H9 (cell line): ENCODE results near the gene RPL37A. TPM values are rescaled to one million over a fixed set of nuclear protein-coding genes. Genes with fewer than 3 reads are reported as not detected.

Experiments used
- DNase-seq: peaks from one replicate; pipeline ENCODE4 v3.0.0-alpha.2; 2017
- H2AFZ ChIP-seq: one replicate; pipeline ENCODE4 v1.6.1; 2013; ENCODE audit warnings: mild to moderate bottlenecking, low read length, control low read depth, moderate library complexity
- H2AK5ac ChIP-seq: 2 replicates; pipeline ENCODE4 v1.6.1; 2013; ENCODE audit warnings: low read length, control low read depth, mixed read lengths; ENCODE audit not compliant: insufficient read length
- H2BK120ac ChIP-seq: one replicate; pipeline ENCODE4 v1.6.1; 2013; ENCODE audit warnings: low read depth, mild to moderate bottlenecking, low read length, control low read depth, inconsistent platforms; ENCODE audit not compliant: poor library complexity, severe bottlenecking
- H2BK12ac ChIP-seq: 2 replicates; pipeline ENCODE4 v1.6.1; 2013; ENCODE audit warnings: low read length, control low read depth, mixed read lengths, low read depth; ENCODE audit not compliant: insufficient read length
- H2BK15ac ChIP-seq: 2 replicates; pipeline ENCODE4 v1.6.1; 2013; ENCODE audit warnings: low read depth, low read length, control low read depth
- H2BK20ac ChIP-seq: one replicate; pipeline ENCODE4 v1.6.1; 2013; ENCODE audit warnings: low read depth, mild to moderate bottlenecking, low read length, control low read depth, inconsistent platforms; ENCODE audit not compliant: poor library complexity, severe bottlenecking
- H2BK5ac ChIP-seq: 2 replicates; pipeline ENCODE4 v1.6.1; 2013; ENCODE audit warnings: low read length, control low read depth, mixed read lengths; ENCODE audit not compliant: insufficient read length
- H3K14ac ChIP-seq: 2 replicates; pipeline ENCODE4 v1.6.1; 2013; ENCODE audit warnings: low read length, control low read depth; ENCODE audit not compliant: insufficient read depth
- H3K18ac ChIP-seq: 2 replicates; pipeline ENCODE4 v1.6.1; 2013; ENCODE audit warnings: low read depth, mild to moderate bottlenecking, mixed read lengths, low read length, control low read depth; ENCODE audit not compliant: insufficient read length
- H3K23ac ChIP-seq: 2 replicates; pipeline ENCODE4 v1.6.1; 2013; ENCODE audit warnings: low read length, control low read depth, mixed read lengths, low read depth; ENCODE audit not compliant: insufficient read length
- H3K23me2 ChIP-seq: 2 replicates; pipeline ENCODE4 v1.6.1; 2013; ENCODE audit warnings: low read depth, mild to moderate bottlenecking, mixed read lengths, low read length, control low read depth; ENCODE audit not compliant: insufficient read length, poor library complexity, severe bottlenecking
- H3K27ac ChIP-seq: 2 replicates; pipeline ENCODE4 v1.5.1; 2013; ENCODE audit warnings: low read length, control low read depth, mixed read lengths, low read depth; ENCODE audit not compliant: insufficient read length
- H3K27me3 ChIP-seq: 2 replicates; pipeline ENCODE4 v1.6.1; 2013; ENCODE audit warnings: low read length, control low read depth, inconsistent platforms; ENCODE audit not compliant: insufficient read depth
- H3K4ac ChIP-seq: 2 replicates; pipeline ENCODE4 v1.6.1; 2013; ENCODE audit warnings: low read depth, mild to moderate bottlenecking, control low read depth, inconsistent platforms, low read length, moderate library complexity
- H3K4me1 ChIP-seq: 2 replicates; pipeline ENCODE4 v1.6.1; 2013; ENCODE audit warnings: low read length, control low read depth, inconsistent platforms; ENCODE audit not compliant: insufficient read depth
- H3K4me2 ChIP-seq: 2 replicates; pipeline ENCODE4 v1.6.1; 2013; ENCODE audit warnings: low read length, control low read depth, mixed read lengths; ENCODE audit not compliant: insufficient read length, insufficient read depth
- H3K56ac ChIP-seq: 2 replicates; pipeline ENCODE4 v1.6.1; 2013; ENCODE audit warnings: low read depth, mild to moderate bottlenecking, mixed read lengths, low read length, control low read depth; ENCODE audit not compliant: insufficient read length
- H3K79me1 ChIP-seq: 2 replicates; pipeline ENCODE4 v1.6.1; 2013; ENCODE audit warnings: low read depth, mild to moderate bottlenecking, moderate library complexity, low read length, control low read depth, inconsistent platforms; ENCODE audit not compliant: insufficient read depth, poor library complexity, severe bottlenecking
- H3K79me2 ChIP-seq: 2 replicates; pipeline ENCODE4 v1.6.1; 2013; ENCODE audit warnings: low read length, control low read depth, inconsistent platforms; ENCODE audit not compliant: insufficient read depth
- H3K9ac ChIP-seq: 2 replicates; pipeline ENCODE4 v1.6.1; 2013; ENCODE audit warnings: low read length, control low read depth, mixed read lengths; ENCODE audit not compliant: insufficient read length; ENCODE audit errors: extremely low read depth
- H3K9me3 ChIP-seq: one replicate; pipeline ENCODE4 v1.6.1; 2013; ENCODE audit warnings: low read depth, low read length, inconsistent platforms; ENCODE audit not compliant: control insufficient read depth
- H3T11ph ChIP-seq: one replicate; pipeline ENCODE4 v1.6.1; 2013; ENCODE audit warnings: mild to moderate bottlenecking, low read length, control low read depth, inconsistent platforms
- H4K20me1 ChIP-seq: one replicate; pipeline ENCODE4 v1.6.1; 2013; ENCODE audit not compliant: control insufficient read depth, insufficient read length, insufficient read depth
- H4K5ac ChIP-seq: 2 replicates; pipeline ENCODE4 v1.6.1; 2013; ENCODE audit warnings: low read depth, mild to moderate bottlenecking, mixed read lengths, low read length, control low read depth; ENCODE audit not compliant: insufficient read length
- H4K8ac ChIP-seq: replicated peaks from 2 replicates; pipeline ENCODE4 v1.6.1; 2013; ENCODE audit warnings: low read length, control low read depth, mixed read lengths, low read depth; ENCODE audit not compliant: insufficient read length
- H4K91ac ChIP-seq: 2 replicates; pipeline ENCODE4 v1.6.1; 2013; ENCODE audit warnings: low read depth, mild to moderate bottlenecking, moderate library complexity, mixed read lengths, low read length, control low read depth; ENCODE audit not compliant: insufficient read length
- H3K27ac Mint-ChIP-seq, 3 experiments: 2 replicates in 2 of 3; 3 replicates in 1 of 3; pipeline ENCODE4 v1.8.0; 2020 to 2021; ENCODE audit warnings: mixed read lengths in 3 of 3, mild to moderate bottlenecking in 1 of 3, moderate library complexity in 1 of 3
- H3K27me3 Mint-ChIP-seq: 2 replicates; pipeline ENCODE4 v1.8.0; 2021; ENCODE audit warnings: low read depth, mild to moderate bottlenecking, moderate library complexity, mixed read lengths
- H3K36me3 Mint-ChIP-seq, 3 experiments: 2 replicates in 2 of 3; 3 replicates in 1 of 3; pipeline ENCODE4 v1.8.0; 2020 to 2021; ENCODE audit warnings: low read depth in 3 of 3, mixed read lengths in 3 of 3; ENCODE audit not compliant: insufficient read depth in 1 of 3
- H3K4me1 Mint-ChIP-seq, 2 experiments: 2 replicates each; pipeline ENCODE4 v1.8.0; 2020; ENCODE audit warnings: mixed read lengths in 2 of 2
- H3K4me3 Mint-ChIP-seq, 2 experiments: 2 replicates in 1 of 2; 3 replicates in 1 of 2; pipeline ENCODE4 v1.8.0; 2020 to 2021; ENCODE audit warnings: mild to moderate bottlenecking in 2 of 2, mixed read lengths in 2 of 2, moderate library complexity in 1 of 2
- H3K9me3 Mint-ChIP-seq, 2 experiments: 2 replicates in 1 of 2; 3 replicates in 1 of 2; pipeline ENCODE4 v1.8.0; 2020; ENCODE audit warnings: mild to moderate bottlenecking in 2 of 2, mixed read lengths in 2 of 2, moderate library complexity in 1 of 2
- WGBS: extraction: QIAGEN DNeasy Blood & Tissue Kit; methylation state at CpG from one replicate; pipeline ENCODE4 v1.1.7; 2013; ENCODE audit warnings: missing lambda C conversion rate, low lambda C conversion rate, mixed read lengths; ENCODE audit not compliant: insufficient read length; ENCODE audit errors: extremely low coverage; 5-methylcytosine and 5-hydroxymethylcytosine counted together
- total RNA-seq: library from RNA; stranded (reverse); gene quantifications from 2 replicates; pipeline ENCODE4 v1.2.1, GENCODE V29; 2021
- TF ChIP-seq, protein P1 (sequence below): fragments of 200-600 bp; sonication (generic); conservative IDR thresholded peaks from 3 replicates; pipeline ENCODE4 v1.8.0; 2021; ENCODE audit warnings: antibody characterized with exemption, mild to moderate bottlenecking

RPL37A gene
- total RNA-seq, 1 experiment from 2014 or later = 3,769 TPM

DNA sequence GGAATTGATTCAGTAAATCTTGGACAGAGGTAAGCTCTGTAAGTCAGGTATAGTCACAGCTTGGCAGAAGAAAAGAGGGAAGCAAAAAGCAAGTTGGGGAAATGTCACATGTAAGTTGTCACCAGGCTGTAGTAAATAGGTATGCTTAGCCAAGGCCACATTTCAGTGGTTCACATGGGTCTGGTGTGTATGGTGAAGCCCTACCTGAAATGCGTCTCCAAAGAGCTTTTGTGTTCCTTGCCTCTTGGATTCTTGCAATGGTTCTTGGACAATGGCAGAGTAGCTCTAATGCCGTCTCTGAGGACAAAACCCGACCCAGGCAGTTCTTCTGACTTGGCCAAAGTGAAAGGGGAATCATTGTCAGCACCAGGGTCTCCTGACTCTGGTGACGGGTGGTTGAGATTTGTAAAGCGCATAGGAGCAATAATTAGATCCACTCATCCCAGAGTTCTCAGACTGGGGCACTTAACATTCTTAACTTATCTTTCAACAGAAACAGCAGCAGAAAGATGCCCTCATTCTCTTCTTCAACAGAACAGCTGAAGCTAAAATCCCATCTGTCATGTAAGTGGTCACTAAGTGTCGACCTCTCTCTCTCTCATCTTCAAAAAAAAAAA is 34.4 kb upstream of the RPL37A start:
- Histone ChIP-seq H3K4me2 (no peak overlapping the region), H3K56ac (no peak overlapping the region), H4K8ac (no peak overlapping the region), H2BK120ac (no peak overlapping the region), H3K27ac (no peak overlapping the region), H3K79me1 (no peaks in the 10 kb centered on the region), H4K91ac (no peak overlapping the region), H4K5ac (no peak overlapping the region), H2AFZ (no peak overlapping the region), H3K23ac (no peak overlapping the region), H3T11ph (no peak overlapping the region), H2BK20ac (no peak overlapping the region), H2BK5ac (no peak overlapping the region), H3K79me2 (no peaks in the 10 kb centered on the region), H2BK15ac (no peak overlapping the region), H3K14ac (no peak overlapping the region), H2BK12ac (no peak overlapping the region), H3K27me3 (no peaks in the 10 kb centered on the region), H3K18ac (no peak overlapping the region), H3K4ac (no peak overlapping the region), H4K20me1 (no peaks in the 10 kb centered on the region), H3K9ac (no peak overlapping the region), H3K23me2 (no peaks in the 10 kb centered on the region), H3K9me3 (no peaks in the 10 kb centered on the region), H2AK5ac (no peak overlapping the region), H3K4me1 (no peaks in the 10 kb centered on the region)
- H3K4me3 Mint-ChIP-seq = no peak overlapping the region
- no peaks in the 10 kb centered on the region for H3K27me3 Mint-ChIP-seq
- H3K4me1 Mint-ChIP-seq = no peaks in the 10 kb centered on the region
- no peaks in the 10 kb centered on the region; a peak in 1 of 5 replicates for H3K9me3 Mint-ChIP-seq
- no peak overlapping the region; a peak in 1 of 7 replicates for H3K27ac Mint-ChIP-seq
- TF ChIP-seq, protein P1, sequence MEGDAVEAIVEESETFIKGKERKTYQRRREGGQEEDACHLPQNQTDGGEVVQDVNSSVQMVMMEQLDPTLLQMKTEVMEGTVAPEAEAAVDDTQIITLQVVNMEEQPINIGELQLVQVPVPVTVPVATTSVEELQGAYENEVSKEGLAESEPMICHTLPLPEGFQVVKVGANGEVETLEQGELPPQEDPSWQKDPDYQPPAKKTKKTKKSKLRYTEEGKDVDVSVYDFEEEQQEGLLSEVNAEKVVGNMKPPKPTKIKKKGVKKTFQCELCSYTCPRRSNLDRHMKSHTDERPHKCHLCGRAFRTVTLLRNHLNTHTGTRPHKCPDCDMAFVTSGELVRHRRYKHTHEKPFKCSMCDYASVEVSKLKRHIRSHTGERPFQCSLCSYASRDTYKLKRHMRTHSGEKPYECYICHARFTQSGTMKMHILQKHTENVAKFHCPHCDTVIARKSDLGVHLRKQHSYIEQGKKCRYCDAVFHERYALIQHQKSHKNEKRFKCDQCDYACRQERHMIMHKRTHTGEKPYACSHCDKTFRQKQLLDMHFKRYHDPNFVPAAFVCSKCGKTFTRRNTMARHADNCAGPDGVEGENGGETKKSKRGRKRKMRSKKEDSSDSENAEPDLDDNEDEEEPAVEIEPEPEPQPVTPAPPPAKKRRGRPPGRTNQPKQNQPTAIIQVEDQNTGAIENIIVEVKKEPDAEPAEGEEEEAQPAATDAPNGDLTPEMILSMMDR = no peak
- peaks cover 0 to 19% (median 4%) of the 10 kb centered on the region in 3 experiments; a peak in 4 of 7 replicates for H3K36me3 Mint-ChIP-seq
- no CpG with 5 or more reads among the region's 6 CpGs for WGBS
- DNase-seq = no peak
